Prostate gland (tissue), 2 donors: ENCODE measurements around the gene TMEM245.

Experiments used
- POLR2A ChIP-seq: fragments of 450-650 bp; IDR thresholded peaks from one replicate; pipeline ENCODE4 v1.6.1; 2016; ENCODE audit warnings: antibody characterized with exemption, mild to moderate bottlenecking
- POLR2AphosphoS5 ChIP-seq: sonication (generic); formaldehyde crosslinking; IDR thresholded peaks from one replicate; pipeline ENCODE4 v1.6.1; 2017; ENCODE audit warnings: antibody characterized with exemption
- TF ChIP-seq, protein P1 (sequence below), 4 experiments: fragments of 200-600 bp in 2 of 4; fragments of 450-650 bp in 2 of 4; sonication (generic) in 2 of 4; IDR thresholded peaks; 1 replicate in 3 of 4; 2 replicates in 1 of 4; pipeline ENCODE4 v1.5.1; 2016 to 2019; ENCODE audit warnings: antibody characterized with exemption in 4 of 4, mild to moderate bottlenecking in 2 of 4, moderate library complexity in 2 of 4

DNA sequence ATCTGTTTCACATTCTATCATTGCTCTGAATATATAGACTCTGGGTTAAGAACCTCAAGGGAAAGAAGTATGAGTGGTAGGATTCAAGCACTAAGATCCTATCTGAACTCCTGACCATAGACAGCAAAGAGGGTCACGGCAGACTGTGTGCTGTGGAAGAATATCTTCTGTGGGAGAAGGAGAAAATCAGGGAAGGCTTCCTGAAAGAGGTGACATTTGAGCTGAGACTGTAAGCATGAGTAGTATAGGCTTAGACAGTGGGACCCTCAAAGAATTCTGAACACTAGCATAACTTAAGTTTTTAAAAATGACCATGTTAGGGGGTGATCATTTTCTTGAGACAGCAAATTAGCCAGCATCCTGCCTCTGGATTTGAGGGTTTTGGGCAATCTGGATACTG lies 43.4 kb upstream of the TMEM245 start:
- TF ChIP-seq POLR2A (no peak), POLR2AphosphoS5 (no peak)
- TF ChIP-seq, protein P1, sequence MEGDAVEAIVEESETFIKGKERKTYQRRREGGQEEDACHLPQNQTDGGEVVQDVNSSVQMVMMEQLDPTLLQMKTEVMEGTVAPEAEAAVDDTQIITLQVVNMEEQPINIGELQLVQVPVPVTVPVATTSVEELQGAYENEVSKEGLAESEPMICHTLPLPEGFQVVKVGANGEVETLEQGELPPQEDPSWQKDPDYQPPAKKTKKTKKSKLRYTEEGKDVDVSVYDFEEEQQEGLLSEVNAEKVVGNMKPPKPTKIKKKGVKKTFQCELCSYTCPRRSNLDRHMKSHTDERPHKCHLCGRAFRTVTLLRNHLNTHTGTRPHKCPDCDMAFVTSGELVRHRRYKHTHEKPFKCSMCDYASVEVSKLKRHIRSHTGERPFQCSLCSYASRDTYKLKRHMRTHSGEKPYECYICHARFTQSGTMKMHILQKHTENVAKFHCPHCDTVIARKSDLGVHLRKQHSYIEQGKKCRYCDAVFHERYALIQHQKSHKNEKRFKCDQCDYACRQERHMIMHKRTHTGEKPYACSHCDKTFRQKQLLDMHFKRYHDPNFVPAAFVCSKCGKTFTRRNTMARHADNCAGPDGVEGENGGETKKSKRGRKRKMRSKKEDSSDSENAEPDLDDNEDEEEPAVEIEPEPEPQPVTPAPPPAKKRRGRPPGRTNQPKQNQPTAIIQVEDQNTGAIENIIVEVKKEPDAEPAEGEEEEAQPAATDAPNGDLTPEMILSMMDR (IDR thresholded peaks at IDR 0.05): no peak
